Measurements from ENCODE around the gene FN3KRP. TPM values are rescaled to one million over a fixed set of nuclear protein-coding genes. Genes with fewer than 3 reads are reported as not detected.

FN3KRP gene
- polyA plus RNA-seq, 1 of the 3 experiments (the other 2 are of a cell fraction) = 68.2 TPM

DNA sequence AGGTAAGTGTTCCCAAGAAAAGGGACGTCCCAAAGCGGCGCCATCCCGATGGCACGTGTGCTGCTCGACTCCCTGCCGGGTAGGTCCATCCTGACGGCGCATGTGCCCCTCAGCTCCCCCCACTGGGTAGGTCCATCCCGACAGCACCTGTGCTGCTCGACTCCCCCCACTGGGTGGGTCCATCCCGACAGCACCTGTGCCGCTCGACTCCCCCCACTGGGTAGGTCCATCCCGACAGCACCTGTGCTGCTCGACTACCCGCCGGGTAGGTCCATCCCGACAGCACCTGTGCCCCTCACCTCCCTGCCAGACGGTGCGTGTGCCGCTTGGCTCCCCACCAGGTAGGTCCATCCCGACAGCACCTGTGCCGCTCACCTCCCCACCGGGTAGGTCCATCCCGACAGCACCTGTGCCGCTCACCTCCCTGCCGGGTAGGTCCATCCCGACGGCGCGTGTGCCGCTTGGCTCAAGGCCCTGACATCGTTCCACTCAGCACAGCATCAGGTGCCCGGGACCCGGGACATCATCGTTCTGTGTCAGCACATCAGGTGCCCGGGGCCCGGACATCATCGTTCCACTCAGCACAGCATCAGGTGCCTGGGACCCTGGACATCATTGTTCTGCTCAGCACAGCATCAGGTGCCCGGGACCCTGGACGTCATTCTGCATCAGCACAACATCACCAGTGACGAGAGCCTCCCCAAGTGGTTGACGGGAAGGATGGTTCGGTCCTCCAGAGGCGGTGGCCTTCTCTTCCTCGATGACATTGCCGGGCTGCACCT lies 13.2 kb downstream of the FN3KRP start (continued):
- TF ChIP-seq TEAD4 (IDR thresholded peaks at IDR 0.05; ENCODE audit: borderline replicate concordance, insufficient read depth) (no peak), TAF1 (IDR thresholded peaks at IDR 0.05; ENCODE audit: borderline replicate concordance, low read depth, low read length) (no peak), GABPA (IDR thresholded peaks at IDR 0.05; ENCODE audit: low read depth) (no peak), EP300 (IDR thresholded peaks at IDR 0.05; ENCODE audit: borderline replicate concordance in 1 of 2, low read depth in 1 of 2, low read length in 1 of 2) (no peak), SIN3A (IDR thresholded peaks at IDR 0.05; ENCODE audit: borderline replicate concordance, low read depth, low read length) (no peak)

GRCh38 chr17:82732118-82732743 lies 15.7 kb downstream of the FN3KRP start:
- CTCF ChIA-PET = interaction anchor here (1.1 kb wide), 1 partner anchor 43 kb away, joined by 3 read pairs; no protein-coding TSS in a partner anchor
- no peaks in the 10 kb centered on the region for H3K27me3 ChIP-seq (ENCODE audit: insufficient read depth)

DNA sequence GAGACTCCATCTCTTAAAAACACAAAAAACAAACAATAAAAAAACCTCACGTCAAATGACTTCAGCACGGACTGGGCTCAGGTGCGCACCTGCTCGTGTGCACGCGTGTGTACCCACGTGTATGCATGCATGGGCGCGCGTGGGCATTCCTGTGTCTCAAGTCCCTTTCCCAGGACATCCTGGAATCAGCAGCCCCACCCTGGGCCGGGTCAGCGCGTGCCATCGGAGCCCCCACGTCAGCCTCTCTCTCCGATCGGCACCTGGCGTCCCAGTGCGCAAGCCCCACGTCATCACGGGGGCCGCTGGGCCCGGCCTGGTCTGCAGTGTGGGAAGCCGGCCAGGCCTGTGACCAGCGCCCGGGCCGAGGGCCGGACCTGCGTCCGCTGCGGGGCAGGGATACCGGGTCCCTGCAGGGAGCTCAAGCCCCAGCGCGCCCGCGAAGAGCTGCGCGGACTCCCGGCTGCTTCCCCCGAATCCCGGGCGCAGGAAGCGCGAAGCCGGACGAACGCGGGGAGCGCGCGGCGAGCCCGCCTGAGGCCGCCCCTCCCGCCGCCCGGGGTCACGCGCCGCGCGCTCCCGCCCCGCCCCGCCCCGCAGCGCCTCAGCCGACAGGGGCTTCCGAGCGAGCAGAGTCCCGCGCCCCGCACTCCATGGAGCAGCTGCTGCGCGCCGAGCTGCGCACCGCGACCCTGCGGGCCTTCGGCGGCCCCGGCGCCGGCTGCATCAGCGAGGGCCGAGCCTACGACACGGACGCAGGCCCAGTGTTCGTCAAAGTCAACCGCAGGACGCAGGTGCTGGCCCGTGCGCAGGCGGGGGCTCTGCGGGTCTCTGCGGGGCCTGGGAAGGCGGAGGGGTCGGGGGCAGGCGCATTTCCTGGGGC lies 18.7 kb downstream of the FN3KRP start, which contains the start of gene FN3K:
Gene FN3K, plus strand, starts transcription at position 629 of the 880 bp plus-strand sequence. Its CDS starts 22 bp downstream, at position 651.
- H3K79me2 ChIP-seq (ENCODE audit: insufficient read depth) = no peaks in the 10 kb centered on the region
- H4K20me1 ChIP-seq (ENCODE audit: insufficient read depth) = no peaks in the 10 kb centered on the region
- CTCF ChIA-PET = interaction anchor here (1.6 kb wide), 1 partner anchor 66 kb away, joined by 3 read pairs; no protein-coding TSS in a partner anchor
- TF ChIP-seq IRF3 (IDR thresholded peaks at IDR 0.05; ENCODE audit: low read depth, low read length) = no peak
- TF ChIP-seq TAF1 (IDR thresholded peaks at IDR 0.05; ENCODE audit: borderline replicate concordance, low read depth, low read length) = 0 out of 2 replicates have a peak, but pooled peaks have one; percentile 17
- peak; percentile 41 for TF ChIP-seq NRF1 (IDR thresholded peaks at IDR 0.05; ENCODE audit: low read depth, low read length)
- peak; percentile 43; the same call in 1 of the 2 replicates for TF ChIP-seq POLR2AphosphoS5 (IDR thresholded peaks at IDR 0.05; ENCODE audit: low read depth, low read length)
- no peak for TF ChIP-seq JUND (IDR thresholded peaks at IDR 0.05)
- TF ChIP-seq ZBTB33 (IDR thresholded peaks at IDR 0.05; ENCODE audit: borderline replicate concordance, low read depth) = no peak
- TF ChIP-seq, protein P1, sequence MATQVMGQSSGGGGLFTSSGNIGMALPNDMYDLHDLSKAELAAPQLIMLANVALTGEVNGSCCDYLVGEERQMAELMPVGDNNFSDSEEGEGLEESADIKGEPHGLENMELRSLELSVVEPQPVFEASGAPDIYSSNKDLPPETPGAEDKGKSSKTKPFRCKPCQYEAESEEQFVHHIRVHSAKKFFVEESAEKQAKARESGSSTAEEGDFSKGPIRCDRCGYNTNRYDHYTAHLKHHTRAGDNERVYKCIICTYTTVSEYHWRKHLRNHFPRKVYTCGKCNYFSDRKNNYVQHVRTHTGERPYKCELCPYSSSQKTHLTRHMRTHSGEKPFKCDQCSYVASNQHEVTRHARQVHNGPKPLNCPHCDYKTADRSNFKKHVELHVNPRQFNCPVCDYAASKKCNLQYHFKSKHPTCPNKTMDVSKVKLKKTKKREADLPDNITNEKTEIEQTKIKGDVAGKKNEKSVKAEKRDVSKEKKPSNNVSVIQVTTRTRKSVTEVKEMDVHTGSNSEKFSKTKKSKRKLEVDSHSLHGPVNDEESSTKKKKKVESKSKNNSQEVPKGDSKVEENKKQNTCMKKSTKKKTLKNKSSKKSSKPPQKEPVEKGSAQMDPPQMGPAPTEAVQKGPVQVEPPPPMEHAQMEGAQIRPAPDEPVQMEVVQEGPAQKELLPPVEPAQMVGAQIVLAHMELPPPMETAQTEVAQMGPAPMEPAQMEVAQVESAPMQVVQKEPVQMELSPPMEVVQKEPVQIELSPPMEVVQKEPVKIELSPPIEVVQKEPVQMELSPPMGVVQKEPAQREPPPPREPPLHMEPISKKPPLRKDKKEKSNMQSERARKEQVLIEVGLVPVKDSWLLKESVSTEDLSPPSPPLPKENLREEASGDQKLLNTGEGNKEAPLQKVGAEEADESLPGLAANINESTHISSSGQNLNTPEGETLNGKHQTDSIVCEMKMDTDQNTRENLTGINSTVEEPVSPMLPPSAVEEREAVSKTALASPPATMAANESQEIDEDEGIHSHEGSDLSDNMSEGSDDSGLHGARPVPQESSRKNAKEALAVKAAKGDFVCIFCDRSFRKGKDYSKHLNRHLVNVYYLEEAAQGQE (IDR thresholded peaks at IDR 0.05; ENCODE audit: low read depth, low read length) = no peak

More at GRCh38 chr17:82732118-82732743, 15.7 kb downstream of the FN3KRP start:
- no peaks in the 10 kb centered on the region for H3K9me2 ChIP-seq
- H3K4me3 ChIP-seq (ENCODE audit: low read depth in 2 of 2, low read length in 1 of 2) = no peak overlapping the region
- no peak overlapping the region for H3K4me2 ChIP-seq
- POLR2A ChIA-PET = no interaction called here
- DNase-seq = no peak
- H3K4me1 ChIP-seq (ENCODE audit: control insufficient read depth in 1 of 2, insufficient read depth in 2 of 2, low read depth in 1 of 2, low read length in 1 of 2) = peaks cover 0 to 3% of the 10 kb centered on the region in 2 experiments; a peak in 1 of 4 replicates
- peaks cover 8 to 27% of the 10 kb centered on the region in 2 experiments for H3K36me3 ChIP-seq (replicated peaks in 1 of 2; ENCODE audit: control insufficient read depth in 1 of 2, insufficient read depth in 2 of 2, low read length in 1 of 2)
- H3F3A ChIP-seq (replicated peaks; ENCODE audit: insufficient read depth) = no peaks in the 10 kb centered on the region
- 0 out of 2 replicates have a peak, but pooled peaks cover 4% of the 10 kb centered on the region for H3K9me3 ChIP-seq
- H3K9ac ChIP-seq = no peak overlapping the region
- H2AFZ ChIP-seq (ENCODE audit: low read depth) = no peak overlapping the region
- H4K20me1 ChIP-seq (ENCODE audit: insufficient read depth) = no peaks in the 10 kb centered on the region
- no peak overlapping the region for H3K27ac ChIP-seq (ENCODE audit: low read depth in 2 of 2, low read length in 1 of 2)
- 97% methylated on average over 13 of the region's 13 CpGs for WGBS (ENCODE audit: low lambda C conversion rate)
- H3K79me2 ChIP-seq (ENCODE audit: insufficient read depth) = no peaks in the 10 kb centered on the region
- TF ChIP-seq TAF1 (IDR thresholded peaks at IDR 0.05; ENCODE audit: borderline replicate concordance, low read depth, low read length) = no peak
- no peak for TF ChIP-seq SMC3 (IDR thresholded peaks at IDR 0.05; ENCODE audit: low read depth, low read length)
- no peak for TF ChIP-seq SIN3A (IDR thresholded peaks at IDR 0.05; ENCODE audit: borderline replicate concordance, low read depth, low read length)

More for the DNA sequence above, 18.7 kb downstream of the FN3KRP start, which contains the start of gene FN3K:
- peak; percentile 97 for DNase-seq
- peak within 1 kb of the TSS; percentile 54 to 69 for H3K4me3 ChIP-seq (ENCODE audit: low read depth in 2 of 2, low read length in 1 of 2)
- WGBS (ENCODE audit: low lambda C conversion rate) = 15% methylated on average over 48 of the region's 101 CpGs
- POLR2A ChIA-PET = interaction anchor here (1.6 kb wide), 1 partner anchor 18 kb away, joined by 4 read pairs; the partner anchor contains the start of gene FN3KRP
- peak within 1 kb of the TSS in 1 of 2 experiments; percentile 67; a peak in 2 of 4 replicates for H3K27ac ChIP-seq (ENCODE audit: low read depth in 2 of 2, low read length in 1 of 2)
- peaks cover 8% of the 10 kb centered on the region; the same call in 1 of the 2 replicates for H3K9me3 ChIP-seq
- peaks cover 0 to 3% of the 10 kb centered on the region in 2 experiments; a peak in 1 of 4 replicates for H3K4me1 ChIP-seq (ENCODE audit: control insufficient read depth in 1 of 2, insufficient read depth in 2 of 2, low read depth in 1 of 2, low read length in 1 of 2)
- peak within 1 kb of the TSS; percentile 86 for H3K4me2 ChIP-seq
- H3F3A ChIP-seq (replicated peaks; ENCODE audit: insufficient read depth) = no peaks in the 10 kb centered on the region
- H2AFZ ChIP-seq (ENCODE audit: low read depth) = peak within 1 kb of the TSS; percentile 80; the same call in 1 of the 2 replicates
- H3K9ac ChIP-seq = peak within 1 kb of the TSS; percentile 70
- no peaks in the 10 kb centered on the region for H3K27me3 ChIP-seq (ENCODE audit: insufficient read depth)
- H3K36me3 ChIP-seq (replicated peaks in 1 of 2; ENCODE audit: control insufficient read depth in 1 of 2, insufficient read depth in 2 of 2, low read length in 1 of 2) = peaks cover 2 to 34% of the 10 kb centered on the region in 2 experiments
- H3K9me2 ChIP-seq = no peaks in the 10 kb centered on the region

All from SK-N-SH (cell line).